K562 (cell line): ENCODE measurements around the gene POC1B. TPM values are rescaled to one million over a fixed set of nuclear protein-coding genes. Genes with fewer than 3 reads are reported as not detected.

Experiments
- ATAC-seq: fragments of 200-7000 bp; cut with Tn5 transposase; 3 replicates; pipeline ENCODE4 v1.9.1; 2020; ENCODE audit warnings: moderate library complexity
- BruUV-seq: library from RNA; stranded (reverse); fragments of 400-500 nt; replicated peaks from 2 replicates; lab custom pipeline; 2021; lab: Mats Ljungman, UMichigan
- CTCF ChIA-PET: fragments of 300-600 bp; formaldehyde crosslinking; extraction: SDS; loops from one replicate; lab custom pipeline; 2021; ENCODE audit warnings: low intra/inter-chr PET ratio; lab: Yijun Ruan, JAX
- POLR2A ChIA-PET: fragments of 300-600, 350-650 bp; sonication (Branson Sonifier 250); formaldehyde crosslinking; extraction: SDS; loops from one replicate; lab custom pipeline; 2021; ENCODE audit warnings: antibody characterized with exemption, inconsistent platforms; lab: Yijun Ruan, JAX
- DNase-seq, 4 experiments: peaks; one replicate each; pipeline versions ENCODE4 v3.0.0 to v3.0.0-alpha.2; 2011 to 2018; ENCODE audit warnings: low spot score in 3 of 4, mixed read lengths in 3 of 4; ENCODE audit errors: extremely low read depth in 1 of 4
- FAIRE-seq: peaks from 2 replicates; lab custom pipeline; 2011; peaks lifted over from hg19 to GRCh38; lab: Jason Lieb, UNC
- H2AFZ ChIP-seq: 2 replicates; pipeline ENCODE4 v1.6.0; 2011; ENCODE audit warnings: low read depth, low read length, control low read depth, inconsistent platforms
- H3K27ac ChIP-seq: fragments of 200-600 bp; 3 replicates; pipeline ENCODE4 v1.8.0; 2011; ENCODE audit warnings: low read depth, mild to moderate bottlenecking, control low read depth, inconsistent platforms, low read length, moderate library complexity, mixed read lengths; ENCODE audit errors: extremely low read depth
- H3K27me3 ChIP-seq, 2 experiments: fragments of 300-600 bp in 1 of 2; 2 replicates in 1 of 2; 3 replicates in 1 of 2; pipeline versions ENCODE4 v1.6.0 to v1.8.0; 2011; ENCODE audit warnings: inconsistent platforms in 2 of 2, low read length in 2 of 2, mild to moderate bottlenecking in 1 of 2, mixed read lengths in 1 of 2, moderate library complexity in 1 of 2; ENCODE audit not compliant: control insufficient read depth in 2 of 2, insufficient read depth in 2 of 2
- H3K36me3 ChIP-seq: fragments of 300-600 bp; 3 replicates; pipeline ENCODE4 v1.8.0; 2011; ENCODE audit warnings: mild to moderate bottlenecking, low read length, inconsistent platforms; ENCODE audit not compliant: control insufficient read depth, insufficient read depth
- H3K4me1 ChIP-seq, 2 experiments: fragments of 200-600 bp in 1 of 2; replicated peaks in 1 of 2; 2 replicates in 1 of 2; 3 replicates in 1 of 2; pipeline versions ENCODE4 v1.5.1 to v1.8.0; 2011; ENCODE audit warnings: inconsistent platforms in 2 of 2, low read length in 2 of 2, mild to moderate bottlenecking in 1 of 2, mixed read lengths in 1 of 2, moderate library complexity in 1 of 2; ENCODE audit not compliant: control insufficient read depth in 2 of 2, insufficient read depth in 2 of 2
- H3K4me2 ChIP-seq: 2 replicates; pipeline ENCODE4 v1.6.1; 2011; ENCODE audit warnings: low read length, control low read depth, inconsistent platforms, mixed read lengths; ENCODE audit not compliant: insufficient read depth
- H3K4me3 ChIP-seq: fragments of 200-600 bp; sonication (generic), shearing (Covaris generic); 2 replicates; pipeline ENCODE4 v1.5.1; 2016; ENCODE audit warnings: control low read depth, inconsistent platforms
- H3K79me2 ChIP-seq: fragments of 200-600 bp; 3 replicates; pipeline ENCODE4 v1.8.0; 2011; ENCODE audit warnings: low read length, inconsistent platforms; ENCODE audit not compliant: control insufficient read depth, insufficient read depth
- H3K9ac ChIP-seq, 2 experiments: 2 replicates each; pipeline versions ENCODE4 v1.6.0 to v1.6.1; 2011; ENCODE audit warnings: low read depth in 2 of 2, low read length in 2 of 2, control low read depth in 1 of 2, inconsistent platforms in 1 of 2, mild to moderate bottlenecking in 1 of 2, mixed read lengths in 1 of 2; ENCODE audit not compliant: insufficient read depth in 1 of 2
- H3K9me1 ChIP-seq: one replicate; pipeline ENCODE4 v1.6.0; 2011; ENCODE audit warnings: inconsistent platforms, mild to moderate bottlenecking, low read length, moderate library complexity; ENCODE audit not compliant: control insufficient read depth, insufficient read depth
- H3K9me3 ChIP-seq: replicated peaks from 2 replicates; pipeline ENCODE4 v1.5.1; 2011; ENCODE audit warnings: low read depth, low read length, inconsistent platforms; ENCODE audit not compliant: control insufficient read depth, insufficient read depth
- H4K20me1 ChIP-seq: replicated peaks from 2 replicates; pipeline ENCODE4 v1.6.1; 2011; ENCODE audit warnings: low read length, inconsistent platforms, mixed read lengths; ENCODE audit not compliant: control insufficient read depth, insufficient read depth
- CBFB ChIP-seq: sonication (generic); formaldehyde crosslinking; IDR thresholded peaks from 2 replicates; pipeline ENCODE4 v1.4.0; 2020; ENCODE audit warnings: mild to moderate bottlenecking, missing genetic modification reagents
- CBX8 ChIP-seq: fragments of 200-600 bp; sonication (generic); IDR thresholded peaks from 2 replicates; pipeline ENCODE4 v1.6.1; 2012; ENCODE audit warnings: borderline replicate concordance, mixed run types, low read depth, mild to moderate bottlenecking, moderate library complexity, mixed read lengths, low read length, control low read depth, inconsistent platforms; ENCODE audit not compliant: poor library complexity, severe bottlenecking; ENCODE audit errors: extremely low read depth
- CREB3 ChIP-seq: fragments of 450-650 bp; conservative IDR thresholded peaks from 2 replicates; pipeline ENCODE4 v1.6.1; 2016; ENCODE audit warnings: missing genetic modification characterization, low read depth, mild to moderate bottlenecking, missing compliant biosample characterization, moderate library complexity
- MBD1 ChIP-seq: fragments of 250-450 bp; sonication (Bioruptor Pico); IDR thresholded peaks from 2 replicates; pipeline ENCODE4 v1.8.0; 2022; ENCODE audit warnings: inconsistent platforms
- NR0B1 ChIP-seq: fragments of 450-650 bp; IDR thresholded peaks from one replicate; pipeline ENCODE4 v1.6.1; 2018; ENCODE audit warnings: mild to moderate bottlenecking, moderate library complexity; ENCODE audit not compliant: partially characterized antibody
- SP1 ChIP-seq: sonication (generic); formaldehyde crosslinking; IDR thresholded peaks from 2 replicates; pipeline ENCODE4 v1.8.1; 2022; ENCODE audit warnings: mild to moderate bottlenecking, missing genetic modification reagents
- WHSC1 ChIP-seq: IDR thresholded peaks from one replicate; pipeline ENCODE4 v1.6.1; 2012; ENCODE audit warnings: low read length, control low read depth, inconsistent platforms
- ZBED1 ChIP-seq: IDR thresholded peaks from 2 replicates; pipeline ENCODE4 v1.6.1; 2014
- ZNF212 ChIP-seq: fragments of 450-650 bp; formaldehyde crosslinking; IDR thresholded peaks from 2 replicates; pipeline ENCODE4 v1.4.0; 2020; ENCODE audit warnings: mild to moderate bottlenecking
- ZNF347 ChIP-seq: fragments of 450-650 bp; formaldehyde crosslinking; IDR thresholded peaks from 2 replicates; pipeline ENCODE4 v1.4.0; 2020; ENCODE audit warnings: low read depth, mild to moderate bottlenecking, moderate library complexity
- ZNF511 ChIP-seq: sonication (generic); formaldehyde crosslinking; IDR thresholded peaks from 2 replicates; pipeline ENCODE4 v1.8.0; 2022; ENCODE audit warnings: mild to moderate bottlenecking, missing genetic modification reagents
- ZNF592 ChIP-seq: fragments of 450-650 bp; IDR thresholded peaks from 2 replicates; pipeline ENCODE4 v1.6.1; 2017; ENCODE audit warnings: antibody characterized with exemption, mild to moderate bottlenecking
- WGBS: fragments of 100-300 bp; shearing (Covaris generic); methylation state at CpG from one replicate; pipeline ENCODE4 v1.1.6; 2016; ENCODE audit warnings: low coverage, mixed read lengths; ENCODE audit not compliant: insufficient coverage; ENCODE audit errors: missing lambda C conversion rate; 5-methylcytosine and 5-hydroxymethylcytosine counted together
- in situ Hi-C: fragments of 300-500 bp; cut with MboI; formaldehyde crosslinking; loops from 4 replicates; pipeline ENCODE4 v1.15.0; 2018; ENCODE audit warnings: inconsistent platforms, mixed read lengths
- intact Hi-C: fragments of 100-400 bp; cut with micrococcal nuclease; formaldehyde crosslinking; loops from 2 replicates; pipeline ENCODE4 v1.14.2; 2022
- polyA plus RNA-seq, 8 experiments: library from polyadenylated mRNA; depleted of rRNA in 4 of 8; stranded (reverse) in 5 of 8; unstranded in 3 of 8; fragments of >200 nt; fragmentation: Nextera tagmentation in 2 of 8; fragmentation: Illumina TruSeq in 1 of 8; extraction: Ambion mirVana in 2 of 8; extraction: Trizol in 1 of 8; gene quantifications; 2 replicates each; pipeline versions ENCODE4 v1.2.1 to v1.2.3, GENCODE V29; 2011 to 2014; ENCODE audit warnings: inconsistent platforms in 1 of 8, missing spikeins in 1 of 8
- total RNA-seq, 7 experiments: library from RNA; depleted of rRNA in 6 of 7; stranded (reverse); fragments of >200 nt in 6 of 7; fragmentation: Illumina TruSeq in 2 of 7; extraction: Trizol in 2 of 7; gene quantifications; 2 replicates each; pipeline versions ENCODE4 v1.2.1 to v1.2.3, GENCODE V29; 2011 to 2021; ENCODE audit warnings: low replicate concordance in 1 of 7

The POC1B gene
- total and polyA plus RNA-seq, 9 of the 15 experiments (the other 6 are each of a cell fraction or from before 2014, with no cell fraction given): 4.5 to 16.1 (median 10.4) TPM

- BruUV-seq: no TSS peak
- no peaks in the 10 kb centered on the region for H3K79me2 ChIP-seq
- no peaks in the 10 kb centered on the region for H3K27me3 ChIP-seq
- no peaks in the 10 kb centered on the region for H3K36me3 ChIP-seq
- no peaks in the 10 kb centered on the region for H4K20me1 ChIP-seq
- POLR2A ChIA-PET: interaction anchor here (1.4 kb wide), 1 partner anchor 10 kb away, joined by 5 read pairs; no protein-coding TSS in a partner anchor
- peak; percentile 58; the same call in 2 of the 3 replicates for ATAC-seq
- intact Hi-C loops: no loop called here
- in situ Hi-C loops: no loop called here
- peak; percentile 19 for FAIRE-seq
- no peak overlapping the region for H3K9ac ChIP-seq
- DNase-seq: no peak
- no peaks in the 10 kb centered on the region for H3K9me3 ChIP-seq
- H3K9me1 ChIP-seq: no peaks in the 10 kb centered on the region
- no peak overlapping the region for H3K27ac ChIP-seq
- H2AFZ ChIP-seq: no peak overlapping the region
- CTCF ChIA-PET: no interaction called here
- 40% methylated on average over 7 of the region's 9 CpGs for WGBS
- H3K4me2 ChIP-seq: no peak overlapping the region
- no peak overlapping the region for H3K4me3 ChIP-seq
- no peaks in the 10 kb centered on the region for H3K4me1 ChIP-seq
- TF ChIP-seq ZNF592: no peak
- no peak for TF ChIP-seq WHSC1
- no peak for TF ChIP-seq SP1
- no peak for TF ChIP-seq ZNF347 (CRISPR knock-in tag)
- TF ChIP-seq NR0B1: no peak
- TF ChIP-seq MBD1 (CRISPR knock-in tag): no peak
- no peak for TF ChIP-seq CREB3
- no peak for TF ChIP-seq ZBED1
- no peak for TF ChIP-seq CBX8
- no peak for TF ChIP-seq ZNF212 (CRISPR knock-in tag)
- no peak for TF ChIP-seq CBFB
- TF ChIP-seq ZNF511: no peak
These were observed 18.6 kb downstream of the POC1B start for GRCh38 chr12:89507015-89507824.
